ENCODE measurements around the gene COL27A1.

Gene COL27A1

DNA sequence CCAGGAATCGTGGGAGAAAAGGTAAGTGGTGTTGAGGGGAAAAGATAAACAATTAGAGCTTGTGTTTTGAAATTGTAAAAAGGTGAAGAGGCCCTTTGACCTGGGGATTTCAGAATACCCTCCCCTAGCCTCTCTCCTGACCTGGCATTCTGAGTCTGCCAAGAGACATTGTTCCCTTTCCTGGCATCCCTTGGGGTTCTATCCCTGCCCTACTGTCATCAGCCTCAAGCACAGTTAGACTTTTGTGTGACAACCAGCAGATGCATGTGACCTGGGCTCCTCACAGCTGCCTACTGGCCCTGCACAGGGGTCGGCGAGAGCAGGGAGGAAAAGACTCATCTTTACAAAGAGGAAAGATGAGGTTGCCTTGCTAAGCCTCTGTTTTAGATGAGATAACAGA is 95.3 kb downstream of the COL27A1 start:
- no peak for DNase-seq

DNA sequence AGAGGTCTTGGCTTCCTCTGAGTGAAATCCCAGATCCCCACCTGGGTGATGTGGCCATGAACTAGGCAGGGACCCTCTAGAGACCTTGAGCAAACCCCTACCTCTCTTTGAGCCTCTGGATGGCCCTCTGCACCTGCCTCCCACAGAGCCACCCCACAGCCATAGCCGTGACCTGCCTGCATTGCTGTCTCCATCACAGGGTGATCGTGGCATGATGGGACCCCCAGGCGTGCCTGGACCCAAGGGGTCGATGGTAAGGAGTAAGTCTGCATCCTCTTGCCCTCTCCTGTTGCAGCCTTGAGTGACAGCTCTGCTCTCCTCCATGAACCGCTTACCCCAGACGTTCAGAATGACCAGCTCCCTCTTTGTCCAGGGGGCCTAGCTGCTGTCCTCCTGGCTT is 97.1 kb downstream of the COL27A1 start:
- DNase-seq, result no peak

DNA sequence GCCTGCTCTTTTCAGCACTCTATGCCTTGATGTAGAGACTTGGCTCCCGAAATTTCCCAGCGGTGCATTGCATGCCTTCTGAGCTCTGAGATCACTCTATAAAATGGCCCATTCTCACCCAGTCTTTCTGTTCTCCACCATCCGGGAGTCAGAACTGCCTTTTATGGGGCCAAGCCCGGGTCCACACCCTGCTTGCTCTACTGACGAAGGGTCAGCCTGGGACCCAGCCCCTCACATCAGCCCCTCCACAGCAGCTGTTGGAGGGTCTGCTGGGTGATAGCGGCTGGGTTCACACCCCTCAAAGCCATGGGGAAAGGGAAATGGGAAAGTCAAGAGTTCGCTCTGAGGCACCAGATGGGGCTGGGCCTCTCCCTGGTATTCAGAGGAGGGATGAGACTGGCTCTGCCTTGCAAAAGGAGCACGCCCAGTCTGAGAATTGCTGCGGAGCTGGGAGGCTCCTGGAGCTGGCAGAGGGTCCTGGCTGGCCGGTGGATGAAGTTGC is 101.5 kb downstream of the COL27A1 start:
- DNase-seq, result no peak

DNA sequence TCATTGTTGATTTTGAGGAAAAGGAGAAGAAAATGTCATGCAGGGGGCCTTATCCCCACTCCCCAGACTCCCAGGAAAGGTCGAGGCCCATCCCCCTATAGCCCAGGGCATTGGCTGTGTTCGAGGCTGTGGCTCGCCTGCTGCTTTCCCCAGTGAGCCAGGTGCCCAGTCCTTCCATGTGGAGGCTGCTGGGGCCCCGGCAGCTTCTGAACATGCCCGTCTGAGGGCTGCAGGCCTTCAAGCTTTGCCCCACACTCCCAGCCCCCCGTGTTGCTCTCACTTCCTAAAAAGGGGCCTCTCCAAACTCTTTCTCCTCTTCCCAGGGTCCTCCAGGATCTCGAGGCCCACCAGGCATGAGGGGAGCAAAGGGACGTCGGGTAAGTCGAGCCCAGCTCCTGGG is 102.9 kb downstream of the COL27A1 start:
- DNase-seq, result no peak

DNA sequence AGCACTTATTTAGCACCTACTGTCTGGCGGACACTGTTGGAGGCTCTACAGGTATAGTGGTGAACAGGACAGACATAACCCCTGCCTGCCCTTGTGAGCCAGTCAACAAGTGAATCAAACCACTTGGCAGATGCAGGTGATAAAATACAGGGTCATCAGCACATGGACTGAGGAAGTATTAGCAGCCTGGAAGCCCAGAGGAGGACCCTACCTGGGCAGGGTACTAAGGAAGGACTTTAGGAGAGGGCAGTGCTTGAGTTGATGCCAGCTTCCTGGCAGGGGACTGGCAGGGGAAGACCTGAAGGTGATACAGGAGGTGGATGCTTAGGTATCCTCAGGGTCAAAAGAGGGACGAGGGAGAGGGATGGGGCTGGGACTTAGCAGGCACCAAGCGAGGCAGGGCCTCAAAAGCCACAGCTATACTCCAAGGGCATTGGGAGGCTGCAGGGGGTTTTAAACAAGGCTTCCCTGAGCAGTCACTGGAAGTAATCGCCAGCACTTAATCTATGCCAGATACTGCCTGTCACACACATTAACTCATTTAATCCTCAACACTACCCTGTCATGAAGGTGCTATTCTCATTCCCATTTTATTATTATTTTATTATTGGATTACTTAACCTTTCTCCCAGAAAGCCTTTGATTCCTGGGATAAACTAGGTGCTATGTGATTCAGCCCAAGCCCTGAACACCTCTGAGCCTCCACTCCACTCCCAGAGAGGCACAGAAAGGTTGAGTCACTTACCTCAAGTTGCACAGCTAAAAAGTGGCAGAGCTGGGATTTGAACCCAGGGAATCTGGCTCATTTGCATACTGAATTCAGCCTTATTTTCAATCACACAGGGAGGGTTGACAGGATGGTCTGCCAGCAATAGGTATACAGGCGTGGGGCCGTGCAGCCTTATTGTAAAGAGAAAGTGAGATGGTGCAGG is 103.8 kb downstream of the COL27A1 start:
- DNase-seq, result no peak

DNA sequence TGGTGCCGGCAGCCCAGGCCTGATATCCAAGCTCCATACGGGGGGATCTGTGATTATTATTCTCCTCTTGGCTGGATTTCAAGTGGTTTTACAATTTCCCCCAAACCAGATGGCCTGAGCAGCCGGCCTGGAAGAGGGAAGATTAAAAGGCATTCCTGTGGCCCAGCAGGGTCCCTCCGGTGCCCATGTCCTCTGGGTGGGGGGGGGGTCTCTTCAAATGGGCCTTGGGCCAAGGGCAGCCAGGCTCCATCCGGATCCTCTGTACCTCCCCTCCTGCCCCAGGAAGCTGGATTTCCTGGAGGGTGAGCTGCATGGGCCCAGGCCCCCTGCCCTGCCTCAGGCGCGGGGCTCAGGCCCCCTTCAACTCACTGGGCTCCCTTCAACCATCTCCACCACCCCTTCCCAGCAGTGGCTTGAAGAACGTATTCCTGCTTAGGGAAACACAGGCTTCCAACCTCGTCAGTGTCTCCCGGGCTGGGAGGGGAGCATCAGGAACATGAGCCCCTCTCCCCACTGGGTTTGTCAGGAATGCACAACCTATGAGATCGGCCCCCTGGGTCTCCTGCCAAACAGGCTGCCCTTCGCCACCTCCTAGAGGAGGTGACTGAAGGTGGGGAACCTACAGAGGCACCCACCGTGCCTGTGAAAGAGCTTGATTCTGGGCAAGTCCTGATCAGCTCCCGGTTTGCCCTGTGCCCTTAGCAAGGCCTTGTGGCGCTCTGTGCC is 104.6 kb downstream of the COL27A1 start:
- peak; percentile 39 to 56 for DNase-seq

DNA sequence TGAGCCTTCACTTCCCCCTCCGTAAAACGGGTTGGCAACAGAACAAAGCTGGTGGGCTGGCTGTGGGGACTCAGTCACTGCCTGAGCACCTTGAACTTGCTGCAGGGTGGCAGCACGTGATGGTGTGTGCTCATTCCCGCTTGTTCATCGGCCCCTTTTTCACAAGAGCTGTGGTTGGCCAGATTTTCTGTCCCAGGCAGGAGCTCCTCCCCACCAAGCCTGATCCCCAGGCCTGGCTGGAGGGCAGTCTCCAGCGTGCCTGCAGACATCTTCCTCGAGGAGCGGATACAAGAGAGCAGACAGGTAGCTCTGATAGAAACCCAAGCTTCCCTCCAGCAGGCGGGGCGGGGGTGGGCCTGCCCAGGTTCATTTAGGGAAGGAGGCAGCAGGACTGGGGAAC is 105.7 kb downstream of the COL27A1 start:
- no peak for DNase-seq

DNA sequence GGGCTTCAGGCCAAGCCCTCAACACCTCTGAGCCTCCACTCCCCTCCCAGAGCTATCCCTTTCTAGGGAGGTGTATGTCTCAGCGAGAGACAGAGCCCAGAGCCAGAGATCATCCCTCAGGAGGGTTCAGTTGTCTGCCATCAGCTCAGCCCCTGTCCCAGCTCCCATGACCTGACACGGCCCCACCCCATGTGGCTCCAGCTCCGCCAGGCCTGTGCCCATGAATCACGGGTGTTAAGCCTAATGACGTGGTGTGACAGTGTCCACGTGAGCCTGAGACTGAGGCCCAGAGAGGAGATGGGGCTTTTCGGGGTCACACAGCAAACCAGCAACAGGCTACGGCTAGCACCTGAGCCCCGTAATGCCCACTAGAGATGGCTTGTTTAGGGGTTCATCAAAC is 106.7 kb downstream of the COL27A1 start:
- DNase-seq, result no peak

DNA sequence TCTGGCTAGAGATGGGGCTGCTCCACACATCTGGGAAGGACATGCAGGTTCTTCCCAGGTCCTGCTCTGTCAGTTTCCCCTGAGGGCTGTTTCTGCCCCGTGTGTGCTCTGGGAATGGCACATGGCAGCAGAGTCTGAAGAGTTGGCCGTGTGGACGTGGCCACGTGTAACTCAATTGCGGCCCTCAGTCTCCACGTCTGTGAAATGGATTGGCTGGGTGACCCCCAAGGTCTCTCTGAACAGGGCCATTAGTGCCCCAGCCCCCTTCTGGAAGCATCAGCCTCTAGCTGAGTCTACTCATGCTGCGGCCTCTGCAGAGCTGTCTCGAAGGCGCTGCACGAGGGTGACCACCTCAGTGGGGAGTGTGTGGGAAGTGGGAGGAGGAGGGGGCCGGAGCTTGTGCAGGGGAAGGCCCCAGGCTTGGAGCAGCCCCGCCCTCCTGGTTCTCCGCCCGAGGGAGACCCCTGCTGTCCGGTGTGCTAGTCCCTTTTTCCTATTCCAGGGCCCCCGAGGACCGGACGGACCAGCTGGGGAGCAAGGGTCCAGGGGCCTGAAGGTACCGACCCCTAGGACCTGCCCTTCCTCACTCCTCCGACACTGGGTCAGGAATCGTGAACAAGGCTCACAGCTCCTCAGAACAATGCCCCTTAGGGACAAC is 108.6 kb downstream of the COL27A1 start:
- DNase-seq, result no peak

DNA sequence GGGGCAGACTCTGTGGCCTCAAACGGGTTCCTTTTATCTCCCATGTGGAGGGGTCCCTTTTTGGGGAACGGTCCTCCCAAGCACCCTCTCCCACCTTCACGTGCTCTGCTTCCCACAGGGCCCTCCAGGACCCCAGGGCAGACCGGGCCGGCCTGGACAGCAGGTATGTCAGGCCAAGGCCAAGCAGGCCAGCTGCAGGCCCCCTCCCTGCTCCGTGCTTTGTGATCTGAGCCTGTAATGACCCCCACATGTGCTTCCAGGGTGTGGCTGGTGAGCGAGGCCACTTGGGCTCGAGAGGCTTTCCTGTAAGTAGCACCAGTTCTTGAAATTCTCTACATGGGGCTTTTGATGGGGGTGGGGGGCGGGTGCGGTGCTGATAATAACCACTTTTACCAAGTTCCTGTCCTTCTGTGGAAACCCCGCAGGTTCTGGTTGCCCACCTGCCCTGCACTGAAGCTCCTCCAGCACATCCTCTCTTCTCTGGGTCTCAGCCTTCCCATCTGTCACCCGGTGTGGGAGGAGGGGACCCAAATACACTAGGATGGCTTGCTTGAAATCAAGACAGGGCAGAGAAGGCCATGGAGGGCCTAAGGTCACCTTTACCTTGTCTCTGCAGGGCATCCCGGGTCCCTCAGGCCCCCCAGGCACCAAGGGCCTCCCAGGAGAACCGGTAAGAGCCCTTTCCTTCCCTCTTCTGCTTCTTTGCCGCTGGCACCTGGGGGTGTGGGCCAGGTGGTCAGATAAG is 109.6 kb downstream of the COL27A1 start:
- no peak for DNase-seq

DNA sequence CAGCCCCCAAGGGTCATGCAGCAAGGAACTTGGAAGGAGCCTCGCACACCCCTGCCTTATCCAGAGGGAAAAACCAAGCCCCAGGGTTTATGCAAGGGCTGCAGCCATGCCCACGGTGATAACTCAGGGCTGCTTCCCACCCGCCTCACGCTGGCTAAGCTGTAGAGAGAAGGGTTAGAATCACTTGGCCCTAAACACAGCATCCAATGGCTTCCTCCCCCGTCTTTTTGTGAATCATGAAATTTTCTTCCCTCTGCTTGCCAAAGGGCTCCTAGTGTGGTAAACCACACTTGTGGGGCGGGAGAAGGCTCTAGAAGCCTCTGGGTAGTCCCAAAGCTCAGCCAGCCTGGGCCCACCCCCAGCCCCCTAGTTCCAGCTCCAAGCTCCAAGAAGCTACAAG is 111.6 kb downstream of the COL27A1 start:
- no peak for DNase-seq

DNA sequence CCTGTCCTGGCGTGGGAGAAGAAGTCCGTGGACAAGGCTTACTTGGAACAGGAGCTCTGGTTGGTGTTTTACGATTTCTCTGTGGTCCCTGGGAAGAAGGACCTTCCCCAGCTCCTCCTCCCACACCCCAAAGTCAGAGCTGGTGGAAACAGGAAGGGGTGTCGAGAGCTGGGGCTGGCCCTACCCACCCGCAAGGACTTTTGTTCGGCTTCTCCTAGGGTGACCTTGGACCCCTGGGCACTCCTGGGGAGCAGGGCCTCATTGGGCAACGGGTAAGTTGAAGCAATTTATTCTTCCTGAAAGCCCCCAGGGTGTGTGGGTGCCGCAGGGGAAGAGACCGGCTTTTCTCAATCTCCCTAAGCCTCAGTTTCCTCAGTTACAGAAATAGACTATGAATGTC is 113.7 kb downstream of the COL27A1 start:
- no peak for DNase-seq

DNA sequence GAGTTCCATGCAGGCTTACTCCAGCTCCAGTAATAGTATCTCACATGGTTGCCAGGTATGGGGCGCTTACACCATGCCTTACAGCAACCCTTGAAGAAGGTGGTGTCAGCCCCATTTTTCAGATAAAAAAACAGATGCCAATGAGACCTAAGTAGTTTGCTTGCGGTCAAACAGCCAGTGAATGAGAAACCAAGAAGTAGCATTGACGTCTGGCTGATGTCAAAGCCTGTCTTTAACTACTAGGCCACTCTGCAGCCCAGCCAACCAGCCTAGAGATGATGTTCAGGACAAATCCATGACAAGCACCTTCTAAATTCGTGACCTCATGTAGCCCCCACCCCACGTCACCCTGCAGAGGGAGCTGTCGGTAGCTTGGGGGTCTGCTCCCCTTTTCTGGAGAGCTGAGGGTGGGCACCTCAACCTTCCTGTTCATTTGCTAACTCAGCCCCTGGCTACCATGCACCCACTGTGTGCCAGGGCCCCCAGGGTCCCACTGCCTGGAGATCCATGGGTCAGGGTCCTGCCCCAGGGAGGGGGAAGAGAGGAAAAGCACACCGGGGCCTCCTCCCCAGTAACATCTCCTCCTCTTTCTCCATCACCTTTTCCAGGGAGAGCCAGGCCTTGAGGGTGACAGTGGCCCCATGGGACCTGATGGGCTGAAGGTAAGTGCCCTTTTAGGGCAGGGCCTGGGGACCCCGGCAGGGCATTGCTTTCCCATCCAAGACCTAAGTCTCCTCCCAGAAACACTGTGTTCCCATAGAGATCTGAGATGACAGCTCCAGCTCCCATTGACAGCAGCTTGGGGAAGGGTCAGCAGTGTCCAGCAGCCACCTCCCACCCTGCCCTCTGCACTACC is 115.0 kb downstream of the COL27A1 start:
- no peak for DNase-seq

DNA sequence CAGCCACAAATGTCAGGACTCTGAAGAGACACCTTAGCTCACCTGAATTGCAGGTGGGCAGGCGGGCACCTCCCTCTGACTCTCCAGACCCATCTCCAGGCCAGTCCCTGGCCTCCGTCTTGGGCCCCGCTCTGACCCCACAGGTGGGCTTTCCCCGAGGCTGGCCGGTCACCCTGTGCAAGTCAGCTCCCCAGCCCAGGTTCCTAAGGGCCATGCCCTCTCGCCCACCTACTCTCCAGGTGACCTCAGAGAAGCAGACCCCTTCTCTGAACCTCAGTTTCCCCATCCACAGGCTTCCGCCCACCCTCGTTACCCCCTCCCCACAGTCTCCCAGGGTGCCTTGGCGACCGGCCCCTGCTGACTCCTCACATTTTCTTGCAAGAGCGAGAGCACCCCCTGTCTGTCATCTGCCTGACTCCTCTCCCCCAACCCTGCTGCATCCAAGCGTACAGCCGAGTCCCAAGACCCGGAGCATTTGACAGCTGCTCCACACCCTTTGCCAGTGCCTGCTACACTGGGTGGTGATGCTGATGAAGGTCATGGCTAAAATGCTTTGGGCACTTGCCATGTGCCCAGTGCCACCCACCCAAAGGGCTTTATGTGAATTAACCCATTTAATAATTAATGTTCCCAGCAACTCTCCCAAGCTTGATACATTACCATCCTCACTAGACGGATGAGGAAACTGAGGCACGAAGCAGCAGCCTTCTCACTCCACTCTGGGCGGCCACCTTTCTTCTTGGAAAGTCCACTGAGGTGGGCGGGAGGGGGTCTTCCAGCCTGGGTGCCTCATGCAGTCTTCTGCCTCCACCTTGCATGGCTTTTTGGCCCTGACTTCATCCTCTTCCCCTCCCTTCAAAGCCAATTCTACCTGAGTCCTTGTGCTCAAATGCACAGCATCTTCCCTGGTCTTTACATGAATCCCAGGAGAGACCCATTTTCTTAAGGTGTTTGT is 116.5 kb downstream of the COL27A1 start:
- no peak for DNase-seq

DNA sequence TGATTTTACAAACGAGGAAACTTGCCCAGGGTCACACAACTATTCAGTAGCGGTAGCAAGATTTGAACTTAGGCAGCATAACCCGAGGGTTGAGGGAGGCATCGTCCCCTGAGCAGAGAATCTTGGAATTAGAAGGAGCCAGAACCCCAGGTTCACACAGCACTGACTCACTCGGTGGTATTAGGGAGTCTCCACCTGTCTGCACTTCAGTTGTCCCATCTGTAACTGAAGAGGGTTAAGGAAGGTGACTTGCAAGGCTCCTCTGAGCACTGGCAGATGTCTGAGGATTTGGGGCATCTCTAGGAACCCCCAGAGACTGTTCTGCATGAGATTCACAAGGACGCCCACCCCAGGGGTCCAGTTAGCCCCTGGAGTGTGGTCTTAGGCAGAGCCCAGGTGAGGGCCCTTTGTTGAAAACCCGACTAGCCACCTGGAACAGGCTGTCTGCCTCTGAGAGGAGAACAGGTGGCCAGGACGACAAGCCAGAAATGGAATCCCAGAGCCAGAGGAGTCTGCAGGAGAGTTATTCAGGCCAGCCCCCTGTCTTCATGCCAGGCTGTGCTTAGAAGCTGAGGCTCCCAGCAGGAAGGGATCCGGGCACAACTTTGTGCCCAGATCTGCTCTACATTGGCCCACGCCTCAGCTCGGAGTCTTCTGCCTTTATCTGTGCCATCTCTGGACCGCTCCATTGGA is 117.5 kb downstream of the COL27A1 start:
- no peak for DNase-seq

DNA sequence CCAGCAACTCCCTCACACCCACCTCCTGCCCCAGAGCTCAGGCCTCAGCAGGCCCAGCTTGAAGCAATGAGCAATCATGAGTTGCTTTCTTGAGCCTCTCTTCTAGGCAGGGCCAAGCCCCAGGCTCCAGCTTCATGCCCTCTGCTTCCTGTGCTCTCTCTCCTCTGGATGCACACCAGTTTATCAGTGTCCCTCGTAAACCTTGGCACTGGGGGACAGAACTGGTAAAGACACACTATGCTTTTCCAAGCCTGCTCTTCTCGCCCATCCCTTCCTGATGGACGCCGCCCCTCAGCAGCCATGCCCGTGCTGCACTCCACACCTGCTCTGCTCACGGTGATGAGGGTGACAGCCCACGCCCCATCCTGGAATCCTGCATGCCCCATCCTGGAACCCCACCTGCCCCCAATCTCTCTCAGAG is 118.1 kb downstream of the COL27A1 start:
- DNase-seq, result no peak

DNA sequence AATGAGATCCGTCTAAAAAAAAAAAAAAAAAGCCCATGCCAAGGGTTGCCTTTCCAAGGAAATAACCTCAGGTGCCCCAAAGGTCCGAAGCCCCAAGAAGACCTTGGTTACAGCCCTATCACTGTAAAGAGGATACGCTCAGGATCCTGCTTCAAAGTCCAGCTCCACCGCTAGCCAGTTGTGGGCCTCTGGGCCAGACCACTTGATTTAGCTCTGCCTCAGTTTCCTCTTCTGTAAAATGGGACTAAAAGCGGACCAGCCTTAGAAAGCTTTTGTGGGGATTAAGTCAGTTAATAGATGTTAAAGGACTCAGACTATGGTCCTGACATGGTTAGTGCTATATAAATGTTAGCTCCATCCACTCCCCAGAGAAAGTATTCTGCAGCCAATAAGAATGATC is 118.9 kb downstream of the COL27A1 start:
- DNase-seq, result no peak

DNA sequence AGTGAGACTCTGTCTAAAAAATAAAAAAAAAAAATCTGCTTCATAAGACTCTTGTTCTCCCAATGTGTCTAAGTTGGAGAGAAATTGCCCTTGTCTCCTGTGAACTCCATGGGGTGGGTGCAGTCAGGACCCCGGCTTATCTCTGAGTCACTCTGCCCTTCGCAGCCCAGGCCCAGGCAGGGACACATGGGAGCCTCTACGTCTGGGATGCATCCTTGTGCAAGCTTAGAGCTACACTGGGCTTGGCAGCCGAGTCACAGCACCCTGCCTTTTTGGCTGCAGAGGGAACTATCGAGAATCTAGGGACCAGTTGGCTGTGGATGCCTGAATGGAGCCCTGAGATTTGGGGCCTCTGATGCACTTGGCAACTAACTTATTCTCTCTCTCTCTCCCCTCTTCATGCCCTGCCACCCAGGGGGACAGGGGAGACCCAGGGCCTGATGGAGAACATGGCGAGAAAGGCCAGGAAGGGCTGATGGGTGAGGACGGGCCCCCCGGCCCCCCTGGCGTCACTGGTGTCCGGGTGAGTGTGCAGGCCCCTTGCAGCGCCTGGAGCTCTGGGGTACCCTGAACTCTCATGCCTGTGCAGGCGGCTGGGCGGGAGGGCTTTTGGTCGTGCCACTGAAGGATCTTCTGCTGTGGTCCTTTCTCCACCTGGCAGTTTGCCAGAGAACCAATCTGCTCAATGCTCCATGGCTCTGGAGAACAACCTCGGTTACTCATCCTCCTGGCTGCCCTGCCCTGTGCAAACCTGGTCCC is 120.1 kb downstream of the COL27A1 start:
- DNase-seq, result no peak
